HepG2 (cell line): Measurements from ENCODE around the gene BMPR1B. TPM values are rescaled to one million over a fixed set of nuclear protein-coding genes. Genes with fewer than 3 reads are reported as not detected.

Experiments
- ATAC-seq: fragments of 200-7000 bp; cut with Tn5 transposase; 3 replicates; pipeline ENCODE4 v1.9.1; 2020; ENCODE audit warnings: mild to moderate bottlenecking, moderate library complexity
- BruUV-seq: library from RNA; stranded (reverse); fragments of 400-500 nt; replicated peaks from 2 replicates; lab custom pipeline; 2021; lab: Mats Ljungman, UMichigan
- CTCF ChIA-PET: fragments of 300-600 bp; formaldehyde crosslinking; extraction: SDS; loops from one replicate; lab custom pipeline; 2021; ENCODE audit warnings: low total read pairs, inconsistent platforms, low intra/inter-chr PET ratio; lab: Yijun Ruan, JAX
- POLR2A ChIA-PET: fragments of 350-600 bp; sonication (Branson Sonifier 250); formaldehyde crosslinking; loops from one replicate; lab custom pipeline; 2020; ENCODE audit warnings: antibody characterized with exemption, inconsistent platforms; lab: Yijun Ruan, JAX
- DNase-seq: peaks from one replicate; pipeline ENCODE4 v3.0.0-alpha.2; 2015; ENCODE audit warnings: low spot score
- FAIRE-seq: peaks from 3 replicates; lab custom pipeline; 2011; peaks lifted over from hg19 to GRCh38; lab: Jason Lieb, UNC
- H2AFZ ChIP-seq: one replicate; pipeline ENCODE4 v1.6.1; 2011; ENCODE audit warnings: low read length, inconsistent platforms
- H3K27ac ChIP-seq: fragments of 300-600 bp; 3 replicates; pipeline ENCODE4 v1.8.0; 2011; ENCODE audit warnings: mixed run types, mild to moderate bottlenecking, mixed read lengths, low read length, inconsistent platforms; ENCODE audit not compliant: insufficient read depth; ENCODE audit errors: extremely low read length
- H3K27me3 ChIP-seq, 2 experiments: fragments of 200-600 bp in 1 of 2; 2 replicates in 1 of 2; 3 replicates in 1 of 2; pipeline versions ENCODE4 v1.6.0 to v1.8.0; 2011; ENCODE audit warnings: low read length in 2 of 2, mild to moderate bottlenecking in 2 of 2, moderate library complexity in 2 of 2, inconsistent platforms in 1 of 2; ENCODE audit not compliant: insufficient read depth in 2 of 2, control insufficient read depth in 1 of 2
- H3K36me3 ChIP-seq, 2 experiments: fragments of 200-600 bp in 1 of 2; replicated peaks in 1 of 2; 2 replicates in 1 of 2; 3 replicates in 1 of 2; pipeline versions ENCODE4 v1.5.1 to v1.8.0; 2011; ENCODE audit warnings: low read length in 2 of 2, inconsistent platforms in 1 of 2; ENCODE audit not compliant: insufficient read depth in 2 of 2, control insufficient read depth in 1 of 2
- H3K4me1 ChIP-seq: 2 replicates; pipeline ENCODE4 v1.5.1; 2012; ENCODE audit warnings: low read length, inconsistent platforms; ENCODE audit not compliant: insufficient read depth
- H3K4me2 ChIP-seq: 2 replicates; pipeline ENCODE4 v1.6.0; 2011; ENCODE audit warnings: low read depth, low read length, inconsistent platforms
- H3K4me3 ChIP-seq, 3 experiments: fragments of 200-600 bp in 1 of 3; sonication (generic), shearing (Covaris generic) in 1 of 3; replicated peaks in 1 of 3; 2 replicates each; pipeline ENCODE4 v1.5.1; 2011 to 2016; ENCODE audit warnings: low read length in 3 of 3, inconsistent platforms in 2 of 3, low read depth in 2 of 3, mild to moderate bottlenecking in 2 of 3, control low read depth in 1 of 3, mixed read lengths in 1 of 3; ENCODE audit not compliant: insufficient read depth in 1 of 3
- H3K79me2 ChIP-seq: one replicate; pipeline ENCODE4 v1.6.1; 2011; ENCODE audit warnings: low read length, inconsistent platforms; ENCODE audit not compliant: insufficient read depth
- H3K9ac ChIP-seq: 2 replicates; pipeline ENCODE4 v1.6.0; 2011; ENCODE audit warnings: mild to moderate bottlenecking, low read depth, low read length, inconsistent platforms; ENCODE audit not compliant: insufficient read depth
- H3K9me3 ChIP-seq: 2 replicates; pipeline ENCODE4 v1.5.1; 2012; ENCODE audit warnings: mild to moderate bottlenecking, low read length
- H4K20me1 ChIP-seq: 2 replicates; pipeline ENCODE4 v1.6.0; 2011; ENCODE audit warnings: inconsistent platforms, mild to moderate bottlenecking, low read length, moderate library complexity; ENCODE audit not compliant: insufficient read depth
- AGO1 ChIP-seq: fragments of 200-400 bp; formaldehyde crosslinking; IDR thresholded peaks from 2 replicates; pipeline ENCODE4 v1.6.1; 2017; ENCODE audit warnings: mild to moderate bottlenecking, low read depth, low read length, moderate library complexity; ENCODE audit not compliant: poor library complexity, severe bottlenecking
- DRAP1 ChIP-seq: IDR thresholded peaks from 2 replicates; pipeline ENCODE4 v1.6.1; 2016; ENCODE audit warnings: missing genetic modification reagents, missing compliant biosample characterization
- KLF13 ChIP-seq: sonication (generic); formaldehyde crosslinking; IDR thresholded peaks from 2 replicates; pipeline ENCODE4 v1.4.0; 2020; ENCODE audit warnings: mild to moderate bottlenecking, missing genetic modification reagents
- LCORL ChIP-seq, 2 experiments: fragments of 450-650 bp in 1 of 2; sonication (generic) in 1 of 2; formaldehyde crosslinking in 1 of 2; IDR thresholded peaks; 2 replicates each; pipeline versions ENCODE4 v1.5.0 to v1.6.1; 2017 to 2020; ENCODE audit warnings: antibody characterized with exemption in 1 of 2, missing genetic modification reagents in 1 of 2
- NFRKB ChIP-seq: fragments of 450-650 bp; IDR thresholded peaks from 2 replicates; pipeline ENCODE4 v1.6.1; 2017
- PAXIP1 ChIP-seq: sonication (generic); formaldehyde crosslinking; conservative IDR thresholded peaks from 2 replicates; pipeline ENCODE4 v1.4.0; 2020; ENCODE audit warnings: mild to moderate bottlenecking, missing genetic modification reagents, moderate library complexity
- SP2 ChIP-seq: sonication (generic); formaldehyde crosslinking; IDR thresholded peaks from 2 replicates; pipeline ENCODE4 v1.5.1; 2020; ENCODE audit warnings: mild to moderate bottlenecking, missing genetic modification reagents
- THRA ChIP-seq: sonication (generic); formaldehyde crosslinking; IDR thresholded peaks from 2 replicates; pipeline ENCODE4 v1.4.0; 2020; ENCODE audit warnings: missing genetic modification reagents, borderline replicate concordance
- TMF1 ChIP-seq: sonication (generic); formaldehyde crosslinking; IDR thresholded peaks from 2 replicates; pipeline ENCODE4 v1.8.1; 2022; ENCODE audit warnings: low read depth, missing genetic modification reagents
- TRIM24 ChIP-seq: sonication (generic); formaldehyde crosslinking; IDR thresholded peaks from 2 replicates; pipeline ENCODE4 v1.8.0; 2022; ENCODE audit warnings: mild to moderate bottlenecking, missing genetic modification reagents
- ZBTB20 ChIP-seq: sonication (generic); formaldehyde crosslinking; IDR thresholded peaks from 2 replicates; pipeline ENCODE4 v1.8.1; 2023; ENCODE audit warnings: missing genetic modification reagents, low read depth, mild to moderate bottlenecking, borderline replicate concordance
- ZNF10 ChIP-seq: sonication (generic); formaldehyde crosslinking; IDR thresholded peaks from 2 replicates; pipeline ENCODE4 v1.4.0; 2020; ENCODE audit warnings: mild to moderate bottlenecking, low read depth, missing genetic modification reagents, borderline replicate concordance
- ZNF263 ChIP-seq: sonication (generic); formaldehyde crosslinking; IDR thresholded peaks from 2 replicates; pipeline ENCODE4 v1.4.0; 2020; ENCODE audit warnings: missing genetic modification reagents
- ZNF3 ChIP-seq: IDR thresholded peaks from 2 replicates; pipeline ENCODE4 v1.7.0; 2017; ENCODE audit warnings: inconsistent platforms
- ZNF431 ChIP-seq: sonication (generic); formaldehyde crosslinking; IDR thresholded peaks from 2 replicates; pipeline ENCODE4 v1.9.0; 2022; ENCODE audit warnings: missing genetic modification reagents, low read depth, mild to moderate bottlenecking, borderline replicate concordance
- ZNF547 ChIP-seq: sonication (generic); formaldehyde crosslinking; IDR thresholded peaks from 2 replicates; pipeline ENCODE4 v1.5.1; 2020; ENCODE audit warnings: mild to moderate bottlenecking, missing genetic modification reagents
- ZNF737 ChIP-seq: sonication (generic); formaldehyde crosslinking; IDR thresholded peaks from 2 replicates; pipeline ENCODE4 v1.5.0; 2020; ENCODE audit warnings: missing genetic modification reagents, mild to moderate bottlenecking, borderline replicate concordance
- ZNF740 ChIP-seq: sonication (generic); formaldehyde crosslinking; IDR thresholded peaks from 2 replicates; pipeline ENCODE4 v1.4.0; 2020; ENCODE audit warnings: missing genetic modification reagents
- whole genome bisulfite sequencing: methylation state at CpG from one replicate; pipeline ENCODE4 v1.1.6; 2017; ENCODE audit warnings: low lambda C conversion rate; 5-methylcytosine and 5-hydroxymethylcytosine counted together
- in situ Hi-C: cut with HindIII; loops from 2 replicates; pipeline ENCODE4 v1.10.0; 2017; ENCODE audit warnings: low pct_unique_long_range_greater_than_20kb; ENCODE audit not compliant: extremely low pct_ligation_motif_present
- intact Hi-C: fragments of 100-400 bp; cut with micrococcal nuclease; formaldehyde crosslinking; loops from one replicate; pipeline ENCODE4 v1.10.0; 2022; ENCODE audit not compliant: unreplicated experiment
- polyA plus RNA-seq, 8 experiments: library from polyadenylated mRNA; depleted of rRNA in 3 of 8; stranded (reverse) in 7 of 8; unstranded in 1 of 8; fragments of >200 nt; fragmentation: Illumina TruSeq in 4 of 8; extraction: Trizol in 4 of 8; gene quantifications; 2 replicates each; pipeline versions ENCODE4 v1.2.1 to v1.2.3, GENCODE V29; 2011 to 2016; ENCODE audit warnings: low read depth in 4 of 8, missing spikeins in 1 of 8, mixed read lengths in 1 of 8; ENCODE audit not compliant: insufficient read depth in 1 of 8
- total RNA-seq, 5 experiments: library from RNA; depleted of rRNA; stranded (reverse); fragments of >200 nt; fragmentation: Illumina TruSeq; extraction: Trizol; gene quantifications; 2 replicates each; pipeline ENCODE4 v1.2.3, GENCODE V29; 2016; ENCODE audit warnings: low read depth in 1 of 5

Gene BMPR1B
- total and polyA plus RNA-seq, 2 of the 13 experiments (the other 11 are each of a cell fraction or from before 2014, with no cell fraction given) = 0.07 TPM; not detected in 1

GRCh38 chr4:95087657-95088455 lies 330.1 kb downstream of the BMPR1B start (continued):
- TF ChIP-seq ZNF547 = no peak
- no peak for TF ChIP-seq ZBTB20 (CRISPR knock-in tag)
- TF ChIP-seq, all 625 proteins: peak for 0

- Histone ChIP-seq H3K4me3 (no peak overlapping the region), H3K79me2 (no peaks in the 10 kb centered on the region), H3K4me1 (no peaks in the 10 kb centered on the region), H3K36me3 (no peaks in the 10 kb centered on the region)
- CTCF ChIA-PET = no interaction called here
- no TSS peak for BruUV-seq
- no peak for FAIRE-seq
- intact Hi-C loops = no loop called here
- TF ChIP-seq DRAP1 (no peak), ZNF740 (CRISPR knock-in tag) (no peak), KLF13 (CRISPR knock-in tag) (no peak), ZNF10 (no peak), PAXIP1 (no peak), SP2 (CRISPR knock-in tag) (no peak), ZNF737 (CRISPR knock-in tag) (no peak), NFRKB (no peak), ZNF3 (CRISPR knock-in tag) (no peak), TMF1 (no peak), ZNF431 (no peak), ZNF263 (CRISPR knock-in tag) (no peak), TRIM24 (CRISPR knock-in tag) (no peak), AGO1 (no peak), THRA (no peak), LCORL (IDR thresholded peaks at IDR 0.05) (no peak), LCORL (CRISPR knock-in tag; IDR thresholded peaks at IDR 0.05) (no peak)
- TF ChIP-seq, all 625 proteins: peak for 0
- Histone ChIP-seq H2AFZ (no peak overlapping the region), H3K9me3 (no peaks in the 10 kb centered on the region), H3K9ac (no peak overlapping the region), H3K4me2 (no peak overlapping the region), H4K20me1 (no peaks in the 10 kb centered on the region), H3K27me3 (no peaks in the 10 kb centered on the region), H3K27ac (no peak overlapping the region)
- WGBS = 6% methylated on average over 3 of the region's 3 CpGs
- DNase-seq (no peak), ATAC-seq (no peak)
- in situ Hi-C loops = no loop called here
- POLR2A ChIA-PET = no interaction called here
These were observed 333.5 kb downstream of the BMPR1B start for GRCh38 chr4:95091272-95091671.
